HG02970 (cell line): Measurements from ENCODE around the gene EXOSC7.
"Not testable (repeated sequence)": the region's sequence is repeated elsewhere in the genome, so short reads cannot be mapped to it uniquely, and the experiment has no call there.

Experiments used
- ATAC-seq: cut with Tn5 transposase; IDR thresholded peaks from one replicate; pipeline ENCODE4 v1.9.1; 2021; ENCODE audit warnings: mild to moderate bottlenecking, moderate library complexity, moderate number of reproducible peaks; ENCODE audit not compliant: unreplicated experiment, low FRiP score

Gene EXOSC7

GRCh38 chr3:45049807-45050206, 73.8 kb downstream of the EXOSC7 start:
- no peak for ATAC-seq

GRCh38 chr3:45051685-45052084, 75.6 kb downstream of the EXOSC7 start:
- no peak for ATAC-seq

GRCh38 chr3:45053805-45054195, 77.8 kb downstream of the EXOSC7 start:
- ATAC-seq: not testable (repeated sequence)

- ATAC-seq: no peak
These were observed 78.3 kb downstream of the EXOSC7 start for GRCh38 chr3:45054196-45054857.

GRCh38 chr3:45055032-45055410, 79.0 kb downstream of the EXOSC7 start:
- ATAC-seq: no peak

- ATAC-seq: no peak
These were observed 79.5 kb downstream of the EXOSC7 start for GRCh38 chr3:45055411-45056143.

GRCh38 chr3:45056608-45057301, 80.7 kb downstream of the EXOSC7 start:
- no peak for ATAC-seq

GRCh38 chr3:45057557-45057956, 81.5 kb downstream of the EXOSC7 start:
- ATAC-seq: no peak

- ATAC-seq: no peak
These were observed 83.1 kb downstream of the EXOSC7 start for GRCh38 chr3:45059132-45059531.

- no peak for ATAC-seq
These were observed 84.3 kb downstream of the EXOSC7 start for GRCh38 chr3:45060165-45060892.
